Kasumi-1 (cell line): Measurements from ENCODE around the gene CRYBG3.

Source experiments
- DNase-seq, 2 experiments: peaks; one replicate each; lab custom pipeline; 2025; lab: John Stamatoyannopoulos, UW

The CRYBG3 gene

DNA sequence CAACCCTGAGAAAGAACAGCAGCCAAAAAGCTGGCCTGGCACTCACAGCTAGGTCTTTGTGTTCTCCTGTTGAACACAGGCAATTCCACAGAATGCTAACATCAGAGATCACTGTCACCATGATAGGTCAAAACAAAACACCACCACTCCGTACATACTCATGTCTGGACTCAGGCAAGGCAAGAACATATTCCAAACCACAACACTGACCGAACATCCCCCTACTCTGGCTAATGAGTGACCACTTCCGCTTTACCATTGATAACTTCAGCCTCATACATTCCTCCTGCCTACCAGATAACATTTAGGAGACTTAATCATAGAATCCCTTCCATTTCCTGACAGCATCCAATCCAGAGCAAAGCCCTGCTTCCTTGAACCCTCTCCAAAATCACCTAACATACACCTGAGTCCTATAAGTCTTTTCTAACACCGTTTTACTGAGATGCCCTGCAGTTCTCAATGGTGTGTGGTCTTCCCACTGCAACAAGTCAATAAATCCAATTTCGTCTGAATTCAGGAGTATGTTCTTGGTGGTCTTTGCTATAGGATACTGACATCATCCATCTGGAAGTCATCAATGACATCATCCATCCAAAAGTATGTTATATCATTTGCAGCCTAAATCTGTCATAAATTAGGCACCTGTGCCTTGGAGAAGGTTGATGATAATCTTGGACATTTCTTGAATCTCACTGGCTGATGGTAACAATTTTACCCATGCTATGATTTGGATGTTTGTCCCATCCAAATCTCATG, 126.7 kb downstream of the CRYBG3 start:
- DNase-seq, result no peak

- no peak for DNase-seq
Measured at GRCh38 chr3:97949110-97949485, 127.3 kb downstream of the CRYBG3 start.

DNA sequence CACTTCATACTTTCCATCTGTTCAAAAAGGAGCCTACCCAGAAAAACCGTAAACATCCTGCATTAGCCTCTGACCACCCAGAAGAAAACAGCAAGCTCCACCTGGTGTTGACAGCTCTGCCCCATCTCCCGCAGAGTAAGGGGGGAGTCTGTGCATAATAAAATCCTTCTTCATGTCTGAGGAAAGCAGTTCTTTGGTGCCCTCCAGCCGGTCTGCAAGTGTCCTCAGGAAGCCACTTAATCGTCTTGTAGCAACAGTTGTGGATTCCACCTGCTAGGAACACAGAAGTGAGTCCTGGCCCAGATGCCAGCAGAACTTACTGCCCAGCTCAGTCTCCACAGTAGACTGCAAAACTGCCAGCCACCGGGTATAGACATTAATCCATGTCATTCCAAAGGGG, 127.9 kb downstream of the CRYBG3 start:
- no peak for DNase-seq

GRCh38 chr3:97950360-97950759, 128.5 kb downstream of the CRYBG3 start:
- no peak for DNase-seq

GRCh38 chr3:97952280-97952679, 130.5 kb downstream of the CRYBG3 start:
- DNase-seq, result no peak

GRCh38 chr3:97952872-97953271, 131.1 kb downstream of the CRYBG3 start:
- DNase-seq, result no peak

GRCh38 chr3:97954228-97954827, 132.5 kb downstream of the CRYBG3 start:
- DNase-seq, result no peak

DNA sequence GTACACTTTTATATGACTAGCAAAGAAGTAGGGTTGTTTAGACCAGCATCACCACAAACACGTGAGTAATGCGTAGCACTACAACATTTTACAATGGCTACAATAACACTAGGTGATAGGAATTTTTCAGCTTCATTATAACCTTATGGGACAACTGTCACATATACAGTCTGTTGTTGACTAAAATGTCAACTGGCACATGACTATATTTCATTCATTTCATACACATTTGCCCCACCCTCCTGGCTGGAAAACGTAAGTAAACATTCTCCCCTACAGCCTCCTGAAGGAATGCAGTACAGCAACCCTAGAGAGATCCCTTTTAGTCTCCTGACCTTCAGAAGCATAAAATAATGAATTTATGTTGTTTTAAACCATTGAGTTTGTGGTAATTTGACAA, 134.2 kb downstream of the CRYBG3 start:
- no peak for DNase-seq

GRCh38 chr3:97957617-97958311, 136.0 kb downstream of the CRYBG3 start:
- no peak for DNase-seq

DNA sequence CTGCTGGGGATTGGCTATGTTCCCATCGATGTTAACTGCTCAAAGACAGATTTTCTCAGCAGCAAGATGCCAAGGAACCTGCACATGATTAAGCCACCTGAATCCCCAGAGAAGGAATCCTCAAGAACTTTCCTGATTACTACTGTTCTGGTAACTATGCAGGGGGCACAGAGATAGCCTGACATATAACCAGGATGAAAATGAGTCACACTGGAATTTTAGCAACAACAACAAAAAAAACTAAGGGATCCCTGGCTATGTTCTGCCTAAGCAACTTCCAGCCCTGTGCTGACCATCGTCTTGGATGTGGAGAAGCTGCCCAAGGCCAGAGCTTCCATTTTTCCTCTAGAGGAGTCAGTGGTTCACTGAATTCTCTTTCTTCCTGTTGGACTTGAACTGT, 136.6 kb downstream of the CRYBG3 start:
- DNase-seq, result no peak

GRCh38 chr3:97958796-97959195, 137.0 kb downstream of the CRYBG3 start:
- no peak for DNase-seq

DNA sequence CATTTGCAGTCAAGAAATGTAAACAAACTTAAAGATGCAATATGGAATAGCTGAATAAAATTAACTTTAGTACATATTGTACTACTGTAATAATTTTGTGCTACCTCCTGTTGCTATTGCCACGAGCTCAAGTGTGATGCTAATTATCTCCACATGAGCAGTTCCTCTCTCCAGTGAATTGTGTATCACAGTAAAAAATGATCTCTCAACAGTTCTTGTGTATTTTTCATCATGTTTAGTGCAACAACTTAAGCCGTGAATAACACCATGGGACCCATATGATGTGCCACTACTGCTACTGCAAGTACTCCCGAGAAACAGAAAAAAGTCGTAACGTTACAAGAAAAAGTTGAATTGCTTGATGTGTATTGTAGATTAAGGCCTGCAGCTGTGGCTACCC, 138.1 kb downstream of the CRYBG3 start:
- no peak for DNase-seq

GRCh38 chr3:97960551-97960950, 138.7 kb downstream of the CRYBG3 start:
- DNase-seq, result no peak

- no peak for DNase-seq
Measured at GRCh38 chr3:97960993-97961766, 139.4 kb downstream of the CRYBG3 start.

DNA sequence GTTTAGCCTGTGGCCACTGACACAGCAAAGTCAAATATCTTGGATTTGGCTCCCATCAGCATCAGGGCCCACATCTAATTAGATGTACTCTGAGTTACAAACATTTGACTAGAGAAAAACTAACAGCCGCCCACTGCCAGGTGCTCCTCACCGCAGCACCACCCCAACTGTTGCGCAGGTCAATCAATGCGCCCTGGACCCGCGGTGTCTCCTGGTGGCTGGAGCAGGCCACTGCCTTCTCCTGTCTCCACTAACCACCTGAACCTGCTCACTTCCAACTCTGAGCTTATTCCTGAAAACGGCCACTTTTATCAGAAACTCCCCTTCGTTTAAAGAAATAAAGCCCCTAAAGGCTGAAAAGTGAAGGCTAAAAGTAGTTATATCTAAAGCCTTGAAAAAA, 146.2 kb downstream of the CRYBG3 start:
- no peak for DNase-seq

DNA sequence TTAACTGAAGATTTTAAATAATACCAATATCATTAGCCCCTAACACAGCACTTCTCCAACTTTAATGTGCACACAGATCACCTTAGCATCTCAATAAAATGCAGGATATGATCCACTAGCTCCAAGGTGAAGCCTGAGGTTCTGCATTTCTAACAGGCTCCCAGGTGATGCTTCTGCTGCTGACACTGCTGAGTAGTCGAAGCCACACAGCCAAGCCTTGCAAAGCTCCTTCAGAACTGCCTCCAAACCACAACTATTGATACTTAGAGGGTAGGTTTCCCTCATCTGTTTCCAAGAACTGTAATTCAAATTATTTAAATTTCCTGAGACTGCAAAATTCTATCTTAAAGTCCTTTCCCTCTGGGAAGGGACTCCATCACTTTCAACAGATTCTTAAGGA, 146.6 kb downstream of the CRYBG3 start:
- DNase-seq, result no peak

GRCh38 chr3:97969541-97969940, 147.7 kb downstream of the CRYBG3 start:
- DNase-seq, result no peak

DNA sequence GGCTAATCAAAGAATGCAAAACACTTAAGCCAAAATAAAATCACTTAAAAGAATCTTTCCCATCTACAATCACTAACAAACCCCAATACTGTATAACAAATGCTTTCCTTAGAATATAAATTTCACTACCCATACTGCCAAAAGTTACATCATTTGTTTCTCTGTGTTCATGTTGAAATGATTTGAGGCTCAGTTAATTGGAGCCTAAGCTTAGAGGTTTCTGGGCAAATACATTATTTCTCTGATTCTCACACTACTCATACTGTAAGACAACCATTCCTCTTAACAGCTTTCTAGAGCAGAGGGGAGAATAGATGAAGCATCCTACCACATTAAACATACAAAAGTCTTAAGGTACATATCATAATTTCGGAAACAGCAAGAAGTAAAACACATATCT, 148.3 kb downstream of the CRYBG3 start:
- no peak for DNase-seq

DNA sequence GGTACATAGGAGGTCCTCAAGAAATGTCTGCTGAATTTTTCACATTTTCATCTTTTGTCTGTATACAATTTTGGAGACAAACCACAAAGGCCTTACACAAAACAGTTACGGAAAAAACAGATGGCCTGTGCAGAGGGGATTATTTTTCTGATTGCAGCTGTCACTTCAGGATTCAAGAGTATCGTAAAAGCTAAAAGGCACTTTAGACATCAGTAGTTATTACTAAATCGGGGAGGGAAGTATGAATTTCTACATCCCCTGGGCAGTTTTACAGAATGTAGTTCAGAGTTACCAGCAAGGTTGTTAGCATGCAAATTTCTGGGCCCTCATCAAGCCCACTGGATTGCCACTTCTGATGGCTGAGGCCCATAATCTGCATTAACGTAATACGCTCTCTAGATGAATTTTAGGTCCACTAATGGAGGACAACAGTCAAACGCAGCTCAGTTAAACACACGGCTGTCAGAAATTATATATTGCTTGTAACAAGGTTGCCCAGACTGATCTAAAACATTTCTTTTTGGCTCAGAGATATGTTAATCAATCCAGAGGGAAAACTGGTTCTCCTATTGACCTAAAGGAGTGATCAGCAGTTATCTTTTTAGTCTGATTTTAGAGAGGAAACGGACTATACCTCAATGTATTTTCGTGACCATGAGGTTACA, 149.3 kb downstream of the CRYBG3 start:
- DNase-seq, result no peak

- DNase-seq, result peak; percentile 57 to 64
Measured at GRCh38 chr3:97971679-97972567, 150.1 kb downstream of the CRYBG3 start, which contains the start of gene RIOX2. Gene RIOX2, minus strand, starts transcription at chr3:97972431. Its CDS starts 4,838 bp downstream, at chr3:97967593.

- no peak for DNase-seq
Measured at GRCh38 chr3:97972976-97973375, 151.2 kb downstream of the CRYBG3 start.
